KMS-11 (cell line): ENCODE data around the gene PIGL.

Source experiments
- H2AFZ ChIP-seq: fragments of 200-600 bp; sonication (generic); 2 replicates; pipeline ENCODE4 v1.6.1; 2016; ENCODE audit warnings: antibody characterized with exemption, mixed run types, low read depth
- H3K27ac ChIP-seq: fragments of 200-600 bp; sonication (generic); 2 replicates; pipeline ENCODE4 v1.6.1; 2016; ENCODE audit warnings: mild to moderate bottlenecking, mixed run types
- H3K27me3 ChIP-seq: fragments of 200-600 bp; sonication (generic); 2 replicates; pipeline ENCODE4 v1.6.1; 2017; ENCODE audit warnings: mild to moderate bottlenecking, low read depth, mixed run types, moderate library complexity; ENCODE audit not compliant: insufficient read depth
- H3K36me3 ChIP-seq: fragments of 200-600 bp; sonication (generic); 2 replicates; pipeline ENCODE4 v1.6.1; 2017; ENCODE audit warnings: mild to moderate bottlenecking, mixed run types; ENCODE audit not compliant: insufficient read depth
- H3K4me1 ChIP-seq: fragments of 200-600 bp; sonication (generic); 2 replicates; pipeline ENCODE4 v1.6.1; 2016; ENCODE audit warnings: mild to moderate bottlenecking, low read depth, mixed run types; ENCODE audit not compliant: poor library complexity, severe bottlenecking
- H3K4me2 ChIP-seq: fragments of 200-600 bp; sonication (generic); 2 replicates; pipeline ENCODE4 v1.7.0; 2016; ENCODE audit warnings: mild to moderate bottlenecking, mixed run types
- H3K4me3 ChIP-seq: fragments of 200-600 bp; sonication (generic); IDR thresholded peaks from 2 replicates; pipeline ENCODE4 v1.6.1; 2017; ENCODE audit warnings: low read depth, low read length, mixed read lengths; ENCODE audit not compliant: insufficient read depth
- H3K79me2 ChIP-seq: fragments of 200-600 bp; sonication (generic); 2 replicates; pipeline ENCODE4 v1.6.1; 2016; ENCODE audit warnings: low read depth, mixed run types; ENCODE audit not compliant: insufficient read depth
- H3K9ac ChIP-seq: fragments of 200-600 bp; sonication (generic); 2 replicates; pipeline ENCODE4 v1.6.1; 2016; ENCODE audit warnings: mild to moderate bottlenecking, mixed run types
- H4K20me1 ChIP-seq: fragments of 200-600 bp; sonication (generic); 2 replicates; pipeline ENCODE4 v1.6.1; 2016; ENCODE audit warnings: mild to moderate bottlenecking, mixed run types; ENCODE audit not compliant: insufficient read depth
- CTCF ChIP-seq: fragments of 200-600 bp; sonication (generic); conservative IDR thresholded peaks from 2 replicates; pipeline ENCODE4 v1.6.1; 2017; ENCODE audit warnings: low read depth, mild to moderate bottlenecking, antibody characterized with exemption, low read length, moderate library complexity, mixed read lengths

The PIGL gene

GRCh38 chr17:16371742-16372141 is 154.7 kb downstream of the PIGL start:
- Histone ChIP-seq H4K20me1 (no peaks in the 10 kb centered on the region), H3K27ac (no peak overlapping the region)

GRCh38 chr17:16374146-16374938 is 157.3 kb downstream of the PIGL start:
- no peak for TF ChIP-seq CTCF
- Histone ChIP-seq H3K4me1 (no peaks in the 10 kb centered on the region), H3K27me3 (no peaks in the 10 kb centered on the region), H3K27ac (no peak overlapping the region), H3K79me2 (no peaks in the 10 kb centered on the region), H3K36me3 (no peaks in the 10 kb centered on the region), H2AFZ (no peak overlapping the region), H3K9ac (no peak overlapping the region), H3K4me3 (no peak overlapping the region), H4K20me1 (no peaks in the 10 kb centered on the region), H3K4me2 (no peak overlapping the region)

More at GRCh38 chr17:16371742-16372141, 154.7 kb downstream of the PIGL start:
- TF ChIP-seq CTCF, result no peak
- H3K4me3 ChIP-seq, result no peak overlapping the region
- H3K27me3 ChIP-seq, result no peaks in the 10 kb centered on the region
- H2AFZ ChIP-seq, result no peak overlapping the region
- H3K4me2 ChIP-seq, result no peak overlapping the region
- H3K79me2 ChIP-seq, result no peaks in the 10 kb centered on the region
- no peaks in the 10 kb centered on the region for H3K4me1 ChIP-seq
- H3K36me3 ChIP-seq, result no peaks in the 10 kb centered on the region
- H3K9ac ChIP-seq, result no peak overlapping the region
